Ishikawa (cell line): Measurements from ENCODE around the gene ANKRD28.

Experiments
- CEBPB ChIP-seq: IDR thresholded peaks from 2 replicates; pipeline ENCODE4 v1.6.1; 2012
- CREB1 ChIP-seq: IDR thresholded peaks from 2 replicates; pipeline ENCODE4 v1.6.1; 2012; ENCODE audit warnings: low read depth
- EGR1 ChIP-seq: IDR thresholded peaks from 2 replicates; pipeline ENCODE4 v1.6.1; 2012
- EP300 ChIP-seq: IDR thresholded peaks from 2 replicates; pipeline ENCODE4 v1.6.1; 2012; ENCODE audit warnings: borderline replicate concordance
- FOXM1 ChIP-seq: IDR thresholded peaks from 2 replicates; pipeline ENCODE4 v1.6.1; 2012; ENCODE audit warnings: low read depth, borderline replicate concordance
- MAX ChIP-seq: IDR thresholded peaks from 2 replicates; pipeline ENCODE4 v1.6.1; 2012
- NFIC ChIP-seq: IDR thresholded peaks from 2 replicates; pipeline ENCODE4 v1.6.1; 2012
- RAD21 ChIP-seq: IDR thresholded peaks from 2 replicates; pipeline ENCODE4 v1.6.1; 2012; ENCODE audit warnings: low read depth
- TAF1 ChIP-seq: IDR thresholded peaks from 2 replicates; pipeline ENCODE4 v1.6.1; 2012; ENCODE audit warnings: low read depth, mild to moderate bottlenecking
- TCF12 ChIP-seq: IDR thresholded peaks from 2 replicates; pipeline ENCODE4 v1.6.1; 2012; ENCODE audit warnings: low read depth
- TEAD4 ChIP-seq: IDR thresholded peaks from 2 replicates; pipeline ENCODE4 v1.6.1; 2012
- YY1 ChIP-seq: IDR thresholded peaks from 2 replicates; pipeline ENCODE4 v1.6.1; 2012; ENCODE audit warnings: low read depth
- ZBTB7A ChIP-seq: IDR thresholded peaks from 2 replicates; pipeline ENCODE4 v1.6.1; 2012; ENCODE audit warnings: low read depth
- TF ChIP-seq, protein P1 (sequence below): IDR thresholded peaks from 2 replicates; pipeline ENCODE4 v1.6.1; 2012
- TF ChIP-seq, protein P2 (sequence below): IDR thresholded peaks from 2 replicates; pipeline ENCODE4 v1.6.1; 2012; ENCODE audit warnings: low read depth, mild to moderate bottlenecking

The ANKRD28 gene

GRCh38 chr3:15634671-15635070 is 163.1 kb downstream of the ANKRD28 start:
- TF ChIP-seq EP300 (no peak), YY1 (no peak)

DNA sequence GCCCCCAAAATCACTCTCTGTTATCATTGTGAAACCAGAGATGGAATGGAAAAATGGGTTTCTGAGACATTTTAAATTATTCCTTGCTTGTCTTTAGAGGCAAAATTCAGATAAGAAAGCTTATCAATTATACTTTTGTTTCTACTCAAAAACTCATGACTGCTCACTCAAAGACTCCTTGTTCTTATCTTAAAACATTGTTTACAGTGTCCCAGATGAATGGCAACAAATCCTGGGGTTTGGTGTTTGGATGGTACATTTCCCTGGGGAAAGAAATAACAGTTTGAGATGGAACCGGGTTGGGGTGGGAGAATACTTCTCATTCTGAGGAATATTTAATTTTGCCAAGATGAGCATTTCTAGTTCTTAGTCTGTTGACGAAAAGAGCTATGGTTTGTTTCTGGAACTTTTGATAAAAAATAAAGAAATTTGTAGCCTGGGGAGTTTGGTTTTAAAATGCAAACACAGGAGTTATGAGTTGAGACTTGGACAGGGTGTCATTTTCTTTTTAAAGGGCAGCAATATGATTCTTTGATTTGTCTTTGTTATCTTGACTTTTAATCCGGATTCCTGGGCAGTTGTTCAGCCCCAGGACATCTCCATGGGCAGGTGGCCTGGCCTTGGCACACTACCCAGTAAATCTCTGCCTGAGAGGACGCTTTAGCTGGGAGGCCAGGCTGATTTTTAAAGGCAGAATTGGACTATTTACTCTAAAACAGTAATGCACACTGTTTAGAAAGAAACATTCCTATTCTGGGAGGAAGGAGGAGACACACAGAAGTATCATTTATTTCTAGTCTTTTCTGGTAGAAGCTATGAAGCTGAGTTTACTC is 163.8 kb downstream of the ANKRD28 start:
- TF ChIP-seq EP300 (no peak), NFIC (peak; percentile 25; the same call in 1 of the 2 replicates), TEAD4 (no peak)

DNA sequence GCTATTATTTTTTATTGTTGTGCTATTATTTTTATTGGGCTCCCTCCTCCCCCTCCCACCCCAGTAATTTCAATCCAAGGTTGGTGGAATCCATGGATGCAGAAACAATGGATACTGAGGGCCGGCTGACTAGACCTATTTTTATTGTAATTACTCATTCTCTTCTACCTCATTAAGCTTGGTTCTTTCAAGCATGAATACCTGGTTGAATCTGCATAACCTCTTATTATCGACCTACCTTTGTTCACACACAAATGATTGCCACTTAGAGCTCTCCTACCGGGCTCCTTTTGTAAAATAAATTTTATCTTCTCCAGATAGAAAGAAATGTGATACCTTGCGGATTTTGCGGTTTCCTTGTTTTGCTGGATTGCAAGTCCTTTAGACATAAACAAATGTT is 164.6 kb downstream of the ANKRD28 start:
- TF ChIP-seq FOXM1 (peak; percentile 53; the same call in 1 of the 2 replicates), ZBTB7A (no peak), TEAD4 (peak; percentile 64)

DNA sequence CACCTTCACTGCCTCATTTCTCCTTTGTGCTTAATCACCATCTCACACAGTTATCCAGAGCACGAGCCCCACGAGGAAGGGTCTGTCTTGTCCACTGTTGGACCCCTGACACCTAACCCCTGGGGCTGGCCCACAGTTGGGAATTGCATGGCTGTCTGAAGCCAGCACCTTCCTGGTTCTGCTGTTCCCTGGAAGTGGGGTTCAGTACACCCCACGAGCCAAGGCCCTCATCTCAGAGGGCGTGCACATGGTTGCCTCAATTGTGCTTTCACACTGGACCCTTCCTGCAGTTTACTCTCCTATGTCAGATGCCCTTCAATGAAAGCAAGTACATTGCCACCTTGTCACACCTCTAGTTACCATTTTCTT is 165.6 kb downstream of the ANKRD28 start:
- no peak for TF ChIP-seq NFIC
- TF ChIP-seq, protein P1, sequence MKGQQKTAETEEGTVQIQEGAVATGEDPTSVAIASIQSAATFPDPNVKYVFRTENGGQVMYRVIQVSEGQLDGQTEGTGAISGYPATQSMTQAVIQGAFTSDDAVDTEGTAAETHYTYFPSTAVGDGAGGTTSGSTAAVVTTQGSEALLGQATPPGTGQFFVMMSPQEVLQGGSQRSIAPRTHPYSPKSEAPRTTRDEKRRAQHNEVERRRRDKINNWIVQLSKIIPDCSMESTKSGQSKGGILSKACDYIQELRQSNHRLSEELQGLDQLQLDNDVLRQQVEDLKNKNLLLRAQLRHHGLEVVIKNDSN = no peak
- TF ChIP-seq FOXM1 = no peak
- no peak for TF ChIP-seq CEBPB
- TF ChIP-seq EGR1 = no peak
- no peak for TF ChIP-seq RAD21
- no peak for TF ChIP-seq TAF1
- TF ChIP-seq ZBTB7A = no peak
- no peak for TF ChIP-seq YY1
- TF ChIP-seq, protein P2, sequence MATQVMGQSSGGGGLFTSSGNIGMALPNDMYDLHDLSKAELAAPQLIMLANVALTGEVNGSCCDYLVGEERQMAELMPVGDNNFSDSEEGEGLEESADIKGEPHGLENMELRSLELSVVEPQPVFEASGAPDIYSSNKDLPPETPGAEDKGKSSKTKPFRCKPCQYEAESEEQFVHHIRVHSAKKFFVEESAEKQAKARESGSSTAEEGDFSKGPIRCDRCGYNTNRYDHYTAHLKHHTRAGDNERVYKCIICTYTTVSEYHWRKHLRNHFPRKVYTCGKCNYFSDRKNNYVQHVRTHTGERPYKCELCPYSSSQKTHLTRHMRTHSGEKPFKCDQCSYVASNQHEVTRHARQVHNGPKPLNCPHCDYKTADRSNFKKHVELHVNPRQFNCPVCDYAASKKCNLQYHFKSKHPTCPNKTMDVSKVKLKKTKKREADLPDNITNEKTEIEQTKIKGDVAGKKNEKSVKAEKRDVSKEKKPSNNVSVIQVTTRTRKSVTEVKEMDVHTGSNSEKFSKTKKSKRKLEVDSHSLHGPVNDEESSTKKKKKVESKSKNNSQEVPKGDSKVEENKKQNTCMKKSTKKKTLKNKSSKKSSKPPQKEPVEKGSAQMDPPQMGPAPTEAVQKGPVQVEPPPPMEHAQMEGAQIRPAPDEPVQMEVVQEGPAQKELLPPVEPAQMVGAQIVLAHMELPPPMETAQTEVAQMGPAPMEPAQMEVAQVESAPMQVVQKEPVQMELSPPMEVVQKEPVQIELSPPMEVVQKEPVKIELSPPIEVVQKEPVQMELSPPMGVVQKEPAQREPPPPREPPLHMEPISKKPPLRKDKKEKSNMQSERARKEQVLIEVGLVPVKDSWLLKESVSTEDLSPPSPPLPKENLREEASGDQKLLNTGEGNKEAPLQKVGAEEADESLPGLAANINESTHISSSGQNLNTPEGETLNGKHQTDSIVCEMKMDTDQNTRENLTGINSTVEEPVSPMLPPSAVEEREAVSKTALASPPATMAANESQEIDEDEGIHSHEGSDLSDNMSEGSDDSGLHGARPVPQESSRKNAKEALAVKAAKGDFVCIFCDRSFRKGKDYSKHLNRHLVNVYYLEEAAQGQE = no peak
- TF ChIP-seq TEAD4 = no peak
- no peak for TF ChIP-seq MAX
- no peak for TF ChIP-seq TCF12
- TF ChIP-seq EP300 = no peak
- no peak for TF ChIP-seq CREB1

- TF ChIP-seq TCF12 (no peak), NFIC (no peak), EGR1 (no peak), FOXM1 (no peak), EP300 (no peak), YY1 (no peak), ZBTB7A (no peak), MAX (no peak), TEAD4 (no peak), TAF1 (no peak)
- TF ChIP-seq, protein P1 = no peak
Measured at GRCh38 chr3:15631426-15632211, 166.2 kb downstream of the ANKRD28 start.

DNA sequence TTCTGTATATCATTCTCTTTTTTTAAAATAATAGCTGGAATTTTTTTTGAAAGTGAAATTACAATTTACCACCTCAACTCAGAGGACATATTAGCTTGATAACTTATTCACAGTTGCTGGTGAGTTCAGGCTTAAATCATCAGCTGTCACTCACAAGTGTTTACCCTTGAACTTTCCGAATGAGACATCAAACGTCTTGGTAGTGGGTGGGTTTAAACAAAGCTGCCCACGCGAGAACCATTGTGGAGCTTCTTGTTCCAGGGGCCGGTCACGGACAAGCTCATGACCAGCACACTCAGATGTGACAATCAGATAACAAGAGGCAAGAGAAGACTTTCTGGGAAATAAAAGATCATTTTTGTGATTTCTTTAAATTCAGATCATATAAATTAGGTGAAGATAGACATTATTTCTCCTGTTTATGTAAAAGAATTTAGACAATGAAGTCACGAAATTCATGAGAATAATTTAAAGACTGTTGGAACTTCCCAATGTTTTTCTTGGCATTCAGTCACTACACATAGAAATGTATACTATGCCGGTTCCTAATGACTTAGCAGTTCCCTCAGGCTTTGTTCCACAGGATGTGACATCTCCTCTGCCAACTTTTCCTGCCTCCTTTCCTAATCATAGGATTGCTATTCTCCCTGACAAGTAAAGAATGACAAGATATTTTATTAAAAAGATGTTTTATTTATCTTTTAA is 167.0 kb downstream of the ANKRD28 start:
- peak; percentile 48; the same call in 1 of the 2 replicates for TF ChIP-seq TEAD4
- TF ChIP-seq TAF1 = no peak
- TF ChIP-seq EGR1 = no peak
- TF ChIP-seq ZBTB7A = no peak
- TF ChIP-seq RAD21 = no peak
- TF ChIP-seq, protein P2 = no peak
- TF ChIP-seq TCF12 = 0 out of 2 replicates have a peak, but pooled peaks have one; percentile 25
- peak; percentile 90 for TF ChIP-seq NFIC
- no peak for TF ChIP-seq CREB1
- TF ChIP-seq, protein P1 = no peak
- peak; percentile 31; the same call in 1 of the 2 replicates for TF ChIP-seq FOXM1
- no peak for TF ChIP-seq YY1
- TF ChIP-seq MAX = no peak
- peak; percentile 75 for TF ChIP-seq EP300
- no peak for TF ChIP-seq CEBPB
